ENCODE data around the gene GALNS.
"Not testable (repeated sequence)": the region's sequence is repeated elsewhere in the genome, so short reads cannot be mapped to it uniquely, and the experiment has no call there.

Gene GALNS

GRCh38 chr16:88798772-88799455, 57.8 kb downstream of the GALNS start:
- no peak for DNase-seq

GRCh38 chr16:88798073-88798472, 58.7 kb downstream of the GALNS start:
- DNase-seq = no peak

- no peak for DNase-seq
Observed at GRCh38 chr16:88796278-88796677, 60.5 kb downstream of the GALNS start.

GRCh38 chr16:88793251-88793954, 63.3 kb downstream of the GALNS start:
- DNase-seq = no peak

- DNase-seq = no peak
Observed at GRCh38 chr16:88792668-88793250, 64.0 kb downstream of the GALNS start.

GRCh38 chr16:88792078-88792550, 64.6 kb downstream of the GALNS start:
- DNase-seq = no peak

GRCh38 chr16:88790312-88791211, 66.2 kb downstream of the GALNS start:
- peak; percentile 44 for DNase-seq

GRCh38 chr16:88789594-88789993, 67.2 kb downstream of the GALNS start:
- no peak for DNase-seq

- DNase-seq = not testable (repeated sequence)
Observed at GRCh38 chr16:88788749-88789148, 68.0 kb downstream of the GALNS start.

GRCh38 chr16:88787579-88788314, 69.0 kb downstream of the GALNS start:
- DNase-seq = no peak

GRCh38 chr16:88785106-88785924, 71.4 kb downstream of the GALNS start, which contains the start of gene PIEZO1:
Gene PIEZO1, minus strand, starts transcription at chr16:88785220. Its CDS starts 256 bp downstream, at chr16:88784964.
- peak; percentile 83 for DNase-seq

- no peak for DNase-seq
Observed at GRCh38 chr16:88784856-88785105, 72.0 kb downstream of the GALNS start.

GRCh38 chr16:88784074-88784855, 72.5 kb downstream of the GALNS start:
- DNase-seq = peak; percentile 52

- no peak for DNase-seq
Observed at GRCh38 chr16:88783391-88784073, 73.2 kb downstream of the GALNS start.

- peak; percentile 82 for DNase-seq
Observed at GRCh38 chr16:88782454-88783390, 74.0 kb downstream of the GALNS start.

GRCh38 chr16:88781140-88782077, 75.3 kb downstream of the GALNS start:
- DNase-seq = peak; percentile 68

Data from activated naive CD4-positive, alpha-beta T cell treated with anti-CD3 and anti-CD28 coated beads, Interleukin-2, amount 50 U/mL, for 16 hours (primary cell).